GM18873 (cell line): Measurements from ENCODE around the gene RPS16.
"Not testable (repeated sequence)": the region's sequence is repeated elsewhere in the genome, so short reads cannot be mapped to it uniquely, and the experiment has no call there.

Experiments used
- ATAC-seq: cut with Tn5 transposase; IDR thresholded peaks from one replicate; pipeline ENCODE4 v1.9.1; 2021; ENCODE audit warnings: mild to moderate bottlenecking, moderate library complexity, moderate number of reproducible peaks; ENCODE audit not compliant: unreplicated experiment, low FRiP score

RPS16 gene

GRCh38 chr19:39435499-39436349 lies at the start of gene RPS16:
Gene RPS16 (minus strand): TSS chr19:39435949. CDS start chr19:39435895, 54 bp downstream.
- peak; percentile 66 for ATAC-seq

DNA sequence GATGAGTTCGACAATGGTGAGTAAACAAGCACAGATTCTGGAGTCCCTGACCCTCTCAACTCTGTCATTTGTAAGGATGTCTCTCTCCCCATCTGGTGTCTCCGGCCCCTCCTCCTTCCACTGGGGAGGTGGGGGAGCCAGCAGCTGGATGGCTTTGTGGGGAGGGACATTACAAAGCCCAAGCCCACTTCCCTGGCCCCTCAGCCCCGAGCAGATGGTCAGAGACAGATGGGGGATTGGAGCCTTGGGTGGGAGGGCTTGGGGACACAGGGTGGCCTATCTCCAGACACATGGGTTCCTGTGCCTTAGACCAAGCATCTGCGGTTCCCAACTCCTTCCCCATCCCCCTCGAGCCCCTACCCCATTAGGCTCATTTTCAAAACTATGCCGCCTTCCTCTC lies 47.4 kb upstream of the RPS16 start:
- ATAC-seq = no peak

DNA sequence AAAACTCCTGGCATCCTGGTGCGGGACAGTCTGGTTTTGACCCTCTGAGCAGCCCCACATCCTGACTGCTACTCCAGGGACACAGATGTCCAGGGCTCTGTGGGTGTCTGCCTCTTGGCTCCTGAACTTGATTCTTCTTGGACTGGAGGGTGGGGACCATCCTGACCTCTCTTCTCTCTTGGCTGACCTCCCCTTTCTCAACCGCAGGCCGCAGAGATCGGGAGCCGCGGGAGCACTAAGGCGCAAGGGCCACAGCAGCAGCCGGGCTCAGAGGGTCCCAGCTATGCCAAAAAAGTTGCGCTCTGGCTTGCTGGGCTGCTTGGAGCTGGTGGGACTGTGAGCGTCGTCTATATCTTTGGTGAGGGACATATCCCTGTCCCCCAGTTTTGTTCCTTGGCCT lies 45.9 kb upstream of the RPS16 start:
- no peak for ATAC-seq

DNA sequence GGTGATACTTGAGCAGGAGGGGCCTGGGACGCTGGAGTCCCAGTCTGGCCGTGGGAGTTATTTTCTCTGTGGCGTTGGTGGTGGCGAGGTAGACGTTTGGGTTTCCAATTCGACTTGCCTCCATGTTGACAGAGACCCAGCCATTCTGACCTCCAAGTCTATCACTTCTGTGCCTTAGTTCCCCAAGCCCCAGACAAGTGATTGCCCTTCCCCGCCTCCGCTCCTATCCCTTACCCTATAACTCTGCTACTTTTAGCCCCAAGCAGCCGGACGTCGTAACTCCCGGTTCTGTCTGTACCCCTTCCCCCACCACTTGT lies 45.4 kb upstream of the RPS16 start:
- ATAC-seq = no peak

GRCh38 chr19:39480337-39481228 lies 44.8 kb upstream of the RPS16 start, which contains the start of gene TIMM50:
Gene TIMM50 (plus strand): TSS chr19:39480838. CDS start chr19:39480854, 16 bp downstream.
- ATAC-seq = peak; percentile 71

- no peak for ATAC-seq
Observed at GRCh38 chr19:39479916-39480315, 44.2 kb upstream of the RPS16 start.

DNA sequence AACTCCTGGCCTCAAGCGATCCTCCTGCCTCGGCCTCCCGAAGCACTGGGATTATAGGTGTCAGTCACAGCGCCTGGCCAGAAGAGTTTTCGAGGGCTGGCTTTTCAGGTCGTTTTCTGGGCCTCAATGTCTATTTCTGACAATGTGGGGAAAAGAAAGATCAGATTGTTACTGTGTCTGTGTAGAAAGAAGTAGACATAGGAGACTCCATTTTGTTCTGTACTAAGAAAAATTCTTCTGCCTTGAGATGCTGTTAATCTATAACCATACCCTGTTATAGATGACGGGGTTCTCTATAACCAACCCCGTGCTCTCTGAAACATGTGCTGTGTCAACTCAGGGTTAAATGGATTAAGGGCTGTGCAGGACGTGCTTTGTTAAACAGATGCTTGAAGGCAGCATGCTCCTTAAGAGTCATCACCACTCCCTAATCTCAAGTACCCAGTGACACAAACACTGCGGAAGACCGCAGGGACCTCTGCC lies 43.6 kb upstream of the RPS16 start:
- ATAC-seq = not testable (repeated sequence)

- no peak for ATAC-seq
Observed at GRCh38 chr19:39475748-39476147, 40.0 kb upstream of the RPS16 start.

DNA sequence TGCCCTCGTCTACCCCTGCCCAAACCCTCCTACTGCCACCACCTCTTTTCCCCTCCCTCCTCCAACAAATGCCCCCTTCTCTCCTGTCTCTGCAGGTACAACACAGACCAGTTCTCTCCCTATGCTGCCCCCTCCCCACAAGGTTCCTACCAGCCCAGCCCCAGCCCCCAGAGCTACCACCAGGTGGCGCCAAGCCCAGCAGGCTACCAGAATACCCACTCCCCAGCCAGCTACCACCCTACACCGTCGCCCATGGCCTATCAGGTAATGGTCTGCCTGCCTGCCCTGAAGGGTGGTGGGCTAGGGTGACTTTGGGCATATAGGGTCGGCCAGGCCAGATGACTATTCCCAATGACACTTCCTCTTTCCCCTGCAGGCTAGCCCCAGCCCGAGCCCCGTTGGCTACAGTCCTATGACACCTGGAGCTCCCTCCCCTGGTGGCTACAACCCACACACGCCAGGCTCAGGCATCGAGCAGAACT lies 38.4 kb upstream of the RPS16 start:
- no peak for ATAC-seq

DNA sequence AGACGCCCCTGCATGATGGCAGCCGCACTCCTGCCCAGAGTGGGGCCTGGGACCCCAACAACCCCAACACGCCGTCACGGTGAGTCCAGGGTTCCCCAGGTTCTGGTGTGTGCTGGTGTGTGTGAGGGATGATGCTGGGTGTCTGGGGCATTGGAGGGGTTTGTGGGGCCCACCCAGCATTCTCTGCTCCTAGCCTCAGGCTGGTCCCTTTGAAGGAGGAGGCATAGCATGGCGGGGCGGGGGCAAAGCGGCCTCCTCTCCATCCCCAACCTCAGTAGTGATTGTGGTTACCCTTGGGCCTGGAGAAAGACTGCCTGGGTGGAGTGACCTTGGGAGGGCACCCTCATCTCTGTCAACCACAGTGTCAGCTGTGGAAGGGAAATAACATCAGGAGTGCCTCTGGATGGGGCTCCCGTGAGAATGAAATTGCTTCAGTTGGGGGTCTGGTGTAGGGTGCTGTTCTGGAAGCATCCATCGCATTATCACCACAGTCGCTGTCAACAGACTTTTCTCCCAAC lies 37.8 kb upstream of the RPS16 start:
- no peak for ATAC-seq

GRCh38 chr19:39472746-39473442 lies 37.1 kb upstream of the RPS16 start:
- ATAC-seq = no peak

DNA sequence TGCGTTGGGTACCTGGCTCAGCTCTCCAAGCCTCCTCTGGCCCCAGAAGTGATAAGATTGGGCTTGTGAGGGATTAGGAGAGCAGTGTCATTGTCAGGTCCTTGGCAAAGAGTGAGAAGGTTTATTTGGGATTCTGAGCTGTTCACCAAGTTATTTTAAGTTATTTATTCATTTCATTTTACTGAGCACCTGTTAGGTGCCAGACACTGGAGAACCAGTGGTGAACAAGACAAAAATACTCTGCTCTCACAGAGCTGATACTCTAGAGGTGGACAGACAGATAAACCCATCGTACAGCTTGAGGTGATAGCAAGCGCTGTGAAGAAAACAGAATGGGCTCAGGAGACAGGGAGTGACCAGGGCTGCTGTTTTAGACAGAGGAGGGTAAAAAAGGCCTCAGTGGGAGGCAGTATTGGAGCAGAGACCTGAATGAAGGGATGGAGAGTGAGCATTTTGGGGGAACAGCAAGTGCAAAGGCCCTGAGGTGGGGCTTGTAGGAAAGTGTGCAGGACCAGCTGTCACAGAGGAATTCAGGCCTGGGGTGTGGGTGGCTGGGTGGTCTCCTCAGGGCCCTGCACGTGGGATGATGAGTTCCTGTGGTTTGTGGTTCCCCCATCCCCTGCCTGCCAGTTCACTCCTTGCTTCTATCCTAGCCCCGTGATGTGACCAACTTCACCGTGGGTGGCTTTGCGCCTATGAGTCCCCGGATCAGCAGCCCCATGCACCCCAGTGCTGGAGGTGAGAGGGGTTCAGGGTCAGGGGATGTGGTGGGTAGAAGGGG lies 36.2 kb upstream of the RPS16 start:
- ATAC-seq = no peak

- no peak for ATAC-seq
Observed at GRCh38 chr19:39470724-39471339, 35.1 kb upstream of the RPS16 start.

DNA sequence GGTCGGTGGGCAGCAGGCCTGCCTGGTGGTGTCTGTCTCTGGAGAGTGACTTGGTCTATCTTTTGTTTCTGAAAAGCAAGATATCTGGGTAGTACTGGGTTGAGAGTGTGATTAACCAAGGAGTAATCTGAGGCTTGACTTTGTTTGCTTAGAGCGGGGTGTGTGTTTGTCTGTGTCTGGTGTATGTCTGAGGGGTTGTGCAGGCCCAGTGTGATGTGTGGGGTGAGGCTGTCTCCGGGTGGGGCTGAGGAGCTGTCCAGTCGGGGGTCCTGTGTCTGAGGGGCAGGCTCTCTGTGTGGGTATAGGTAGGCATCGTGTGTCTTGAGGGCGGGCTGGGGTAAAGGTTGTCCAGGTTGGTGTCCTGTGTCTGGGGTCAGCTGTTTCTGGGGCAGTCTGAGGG lies 33.8 kb upstream of the RPS16 start:
- no peak for ATAC-seq

GRCh38 chr19:39469036-39469435 lies 33.3 kb upstream of the RPS16 start:
- ATAC-seq = no peak

GRCh38 chr19:39467941-39468340 lies 32.2 kb upstream of the RPS16 start:
- no peak for ATAC-seq

- ATAC-seq = no peak
Observed at GRCh38 chr19:39465956-39466747, 30.4 kb upstream of the RPS16 start.

GRCh38 chr19:39463403-39463802 lies 27.7 kb upstream of the RPS16 start:
- ATAC-seq = no peak
